Sigmoid colon (tissue), 3 donors: Measurements from ENCODE around the gene B4GALT3.

Source experiments
- POLR2A ChIP-seq, 2 donors: fragments of 450-650 bp; IDR thresholded peaks; one replicate each; pipeline ENCODE4 v1.6.1; 2016; ENCODE audit warnings: antibody characterized with exemption in 2 of 2, mild to moderate bottlenecking in 2 of 2, moderate library complexity in 2 of 2
- TF ChIP-seq, protein P1 (sequence below), 4 experiments: fragments of 450-650 bp in 3 of 4; fragments of 200-600 bp in 1 of 4; IDR thresholded peaks; one replicate each; pipeline ENCODE4 v1.5.1; 2016 to 2019; ENCODE audit warnings: antibody characterized with exemption in 4 of 4, mild to moderate bottlenecking in 3 of 4, moderate library complexity in 2 of 4

DNA sequence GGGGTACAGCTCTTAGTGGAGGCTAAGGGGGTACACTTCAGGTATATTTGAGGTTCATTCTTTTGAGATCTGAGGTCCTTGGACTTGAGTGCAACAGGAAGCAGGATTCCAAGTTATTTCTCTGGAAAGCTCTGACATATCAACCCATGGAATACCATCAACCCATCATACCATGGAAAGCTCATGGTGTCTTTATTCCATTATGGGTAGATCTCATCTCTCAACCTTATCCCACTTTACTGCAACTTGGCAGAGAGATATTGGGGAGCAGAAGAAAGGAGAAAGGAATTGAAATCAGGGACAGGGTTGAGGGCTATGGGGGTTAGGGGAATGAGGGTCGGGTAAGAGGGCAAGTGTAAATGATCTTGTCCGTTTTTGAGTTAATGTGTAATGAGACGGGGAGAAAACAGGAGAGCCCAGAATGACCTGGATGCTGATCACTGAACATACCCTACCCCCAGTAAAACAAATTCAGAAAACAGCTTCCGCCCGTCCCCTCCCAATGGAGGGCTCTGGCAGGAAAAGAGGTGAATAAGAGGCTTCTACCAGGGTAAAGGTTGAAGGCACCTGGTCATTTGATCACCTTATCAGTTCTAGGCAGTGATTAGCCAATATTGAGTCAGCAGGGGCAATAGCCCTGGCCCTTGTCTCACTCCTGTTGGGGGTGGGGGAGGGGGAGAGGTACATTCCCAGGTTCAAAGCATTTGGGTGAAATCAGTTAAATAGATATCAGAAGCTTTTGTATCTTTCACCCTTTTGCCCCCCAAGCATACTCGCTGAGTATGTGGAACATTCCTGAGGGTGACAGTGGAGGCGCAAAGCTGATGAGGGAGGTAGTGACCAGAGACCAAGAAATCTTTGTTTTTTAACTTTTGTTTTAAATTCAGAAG lies 46.7 kb upstream of the B4GALT3 start:
- TF ChIP-seq, protein P1, sequence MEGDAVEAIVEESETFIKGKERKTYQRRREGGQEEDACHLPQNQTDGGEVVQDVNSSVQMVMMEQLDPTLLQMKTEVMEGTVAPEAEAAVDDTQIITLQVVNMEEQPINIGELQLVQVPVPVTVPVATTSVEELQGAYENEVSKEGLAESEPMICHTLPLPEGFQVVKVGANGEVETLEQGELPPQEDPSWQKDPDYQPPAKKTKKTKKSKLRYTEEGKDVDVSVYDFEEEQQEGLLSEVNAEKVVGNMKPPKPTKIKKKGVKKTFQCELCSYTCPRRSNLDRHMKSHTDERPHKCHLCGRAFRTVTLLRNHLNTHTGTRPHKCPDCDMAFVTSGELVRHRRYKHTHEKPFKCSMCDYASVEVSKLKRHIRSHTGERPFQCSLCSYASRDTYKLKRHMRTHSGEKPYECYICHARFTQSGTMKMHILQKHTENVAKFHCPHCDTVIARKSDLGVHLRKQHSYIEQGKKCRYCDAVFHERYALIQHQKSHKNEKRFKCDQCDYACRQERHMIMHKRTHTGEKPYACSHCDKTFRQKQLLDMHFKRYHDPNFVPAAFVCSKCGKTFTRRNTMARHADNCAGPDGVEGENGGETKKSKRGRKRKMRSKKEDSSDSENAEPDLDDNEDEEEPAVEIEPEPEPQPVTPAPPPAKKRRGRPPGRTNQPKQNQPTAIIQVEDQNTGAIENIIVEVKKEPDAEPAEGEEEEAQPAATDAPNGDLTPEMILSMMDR (IDR thresholded peaks at IDR 0.05), result no peak
- TF ChIP-seq POLR2A (IDR thresholded peaks at IDR 0.05), result no peak
